Posterior vena cava (tissue), 2 donors: ENCODE data around the gene LHX3. TPM values are rescaled to one million over a fixed set of nuclear protein-coding genes. Genes with fewer than 3 reads are reported as not detected.
"Not testable (repeated sequence)": the region's sequence is repeated elsewhere in the genome, so short reads cannot be mapped to it uniquely, and the experiment has no call there.

ENCODE experiments used
- DNase-seq: peaks from one replicate; pipeline ENCODE4 v3.0.0-alpha.2; 2020; ENCODE audit warnings: low spot score
- intact Hi-C, 2 donors: fragments of 100-400 bp; cut with DNase I; formaldehyde crosslinking; loops; one replicate each; pipeline versions ENCODE4 v1.14.1 to v1.14.2; 2022 to 2023
- total RNA-seq, 2 donors: library from RNA; stranded (reverse); fragmentation: NEBNext Ultra II Directional; extraction: Animal tissue kit (Norgen Biotek cat#: 25700); gene quantifications; one replicate each; pipeline ENCODE4 v1.2.1, GENCODE V29; 2021
- donor health status: DM: yes; HTN: yes; CAD: no.
- donor health status: DM: yes; HTN: yes; CAD: no.

The LHX3 gene
- total RNA-seq, 2 donors from 2014 or later, result not detected

- intact Hi-C loops, result no loop called here
- DNase-seq, result no peak
Measured at GRCh38 chr9:136151214-136151804, 53.6 kb downstream of the LHX3 start.

- DNase-seq, intact Hi-C loops: not testable (repeated sequence)
Measured at GRCh38 chr9:136150664-136151213, 54.2 kb downstream of the LHX3 start.

GRCh38 chr9:136149853-136150252, 55.1 kb downstream of the LHX3 start:
- DNase-seq, result no peak
- intact Hi-C loops, result loop anchor here in 1 of 2 donors (10.0 kb wide), 1 partner anchor 545 kb away; no protein-coding TSS in a partner anchor

GRCh38 chr9:136149337-136149736, 55.6 kb downstream of the LHX3 start:
- intact Hi-C loops, result loop anchor here in 1 of 2 donors (10.0 kb wide), 1 partner anchor 545 kb away; no protein-coding TSS in a partner anchor

GRCh38 chr9:136148766-136149165, 56.2 kb downstream of the LHX3 start:
- no peak for DNase-seq
- intact Hi-C loops, result loop anchor here in 1 of 2 donors (10.0 kb wide), 1 partner anchor 544 kb away; no protein-coding TSS in a partner anchor

More at GRCh38 chr9:136149337-136149736, 55.6 kb downstream of the LHX3 start:
- no peak for DNase-seq

GRCh38 chr9:136147890-136148714, 56.8 kb downstream of the LHX3 start:
- DNase-seq, result no peak
- intact Hi-C loops, result loop anchor here in 1 of 2 donors (10.0 kb wide), 1 partner anchor 543 kb away; no protein-coding TSS in a partner anchor

- DNase-seq, result no peak
- intact Hi-C loops, result loop anchor here in 1 of 2 donors (10.0 kb wide), 1 partner anchor 542 kb away; no protein-coding TSS in a partner anchor
Measured at GRCh38 chr9:136147038-136147889, 57.7 kb downstream of the LHX3 start.

Other genes with a start within 250 kb of the LHX3 start
- 10 to 100 TPM; 32.7 to 34.1 TPM for gene UBAC1, start 243.8 kb downstream of the LHX3 start, total RNA-seq
- gene NACC2, start 109.8 kb downstream of the LHX3 start, total RNA-seq, result 10 to 100 TPM; 73.5 to 77.7 TPM
- 10 to 100 TPM; 25.0 to 29.1 TPM for gene TMEM250, start 86.3 kb downstream of the LHX3 start, total RNA-seq
- 1 to 10 TPM; 5.8 to 6.6 TPM for gene QSOX2, start 40.7 kb upstream of the LHX3 start, total RNA-seq
- gene CCDC187, start 99.0 kb upstream of the LHX3 start, total RNA-seq, result not detected
- 10 to 100 TPM; 13.8 to 17.0 TPM for gene GPSM1, start 122.4 kb upstream of the LHX3 start, total RNA-seq
- gene DNLZ, start 158.6 kb upstream of the LHX3 start, total RNA-seq, result 10 to 100 TPM; 19.9 to 23.6 TPM
- gene CARD9, start 168.5 kb upstream of the LHX3 start, total RNA-seq, result 1 to 10 TPM; 3.1 to 3.9 TPM
- 1 to 10 TPM; 4.7 to 4.9 TPM for gene SNAPC4, start 195.0 kb upstream of the LHX3 start, total RNA-seq
- 10 to 100 TPM; 28.7 to 29.3 TPM for gene ENTR1, start 205.5 kb upstream of the LHX3 start, total RNA-seq
- 10 to 100 TPM; 30.8 to 31.2 TPM for gene PMPCA, start 205.5 kb upstream of the LHX3 start, total RNA-seq
- gene INPP5E, start 234.7 kb upstream of the LHX3 start, total RNA-seq, result 1 to 10 TPM; 8.7 TPM